ENCODE data around the gene IRS2.

- TF ChIP-seq CTCF (IDR thresholded peaks at IDR 0.05; ENCODE audit: extremely low read depth in 1 of 2, insufficient read depth in 1 of 2, low read depth in 1 of 2, low read length in 2 of 2) = no peak
- TF ChIP-seq POLR2AphosphoS5 (IDR thresholded peaks at IDR 0.05; ENCODE audit: insufficient read depth, low read depth, low read length) = no peak
- no peak for TF ChIP-seq EZH2 (IDR thresholded peaks at IDR 0.05; ENCODE audit: borderline replicate concordance, low read depth, low read length, severe bottlenecking)
- TF ChIP-seq POLR2A (IDR thresholded peaks at IDR 0.05; ENCODE audit: low read depth, low read length) = no peak
- TF ChIP-seq GATA2 (IDR thresholded peaks at IDR 0.05; ENCODE audit: insufficient read depth, insufficient read length, low read depth, low read length) = no peak
- no peak for TF ChIP-seq MYC (IDR thresholded peaks at IDR 0.05; ENCODE audit: low read depth, low read length)
These were observed 59.1 kb downstream of the IRS2 start for GRCh38 chr13:109727251-109727650.
